HT1080 (cell line): ENCODE results near the gene ZNF516. TPM values are rescaled to one million over a fixed set of nuclear protein-coding genes. Genes with fewer than 3 reads are reported as not detected.

Experiments
- DNase-seq: peaks from one replicate; pipeline ENCODE4 v3.0.0-alpha.2; 2015; ENCODE audit warnings: low read depth
- total RNA-seq: library from RNA; depleted of rRNA; stranded (reverse); fragments of >200 nt; shearing (Covaris generic); gene quantifications from 2 replicates; pipeline ENCODE4 v1.2.3, GENCODE V29; 2014

Gene ZNF516
- total RNA-seq, 1 experiment from 2014 or later = 5.3 TPM

- no peak for DNase-seq
Measured at GRCh38 chr18:76402026-76402990, 92.7 kb downstream of the ZNF516 start.

- no peak for DNase-seq
Measured at GRCh38 chr18:76401498-76401897, 93.5 kb downstream of the ZNF516 start.

GRCh38 chr18:76399613-76400391 lies 95.2 kb downstream of the ZNF516 start:
- no peak for DNase-seq

- peak; percentile 59 for DNase-seq
Measured at GRCh38 chr18:76398896-76399612, 96.0 kb downstream of the ZNF516 start.

GRCh38 chr18:76398295-76398694 lies 96.7 kb downstream of the ZNF516 start:
- no peak for DNase-seq

GRCh38 chr18:76397631-76398030 lies 97.4 kb downstream of the ZNF516 start:
- DNase-seq = no peak

GRCh38 chr18:76396792-76397191 lies 98.2 kb downstream of the ZNF516 start:
- DNase-seq = no peak

GRCh38 chr18:76395609-76396008 lies 99.4 kb downstream of the ZNF516 start:
- no peak for DNase-seq

GRCh38 chr18:76394780-76395476 lies 100.1 kb downstream of the ZNF516 start:
- no peak for DNase-seq

GRCh38 chr18:76392349-76392748 lies 102.7 kb downstream of the ZNF516 start:
- DNase-seq = no peak

- DNase-seq = no peak
Measured at GRCh38 chr18:76391746-76392145, 103.3 kb downstream of the ZNF516 start.

GRCh38 chr18:76391038-76391437 lies 104.0 kb downstream of the ZNF516 start:
- DNase-seq = no peak

GRCh38 chr18:76390452-76391035 lies 104.5 kb downstream of the ZNF516 start:
- DNase-seq = no peak

- DNase-seq = no peak
Measured at GRCh38 chr18:76389716-76390115, 105.3 kb downstream of the ZNF516 start.

- DNase-seq = no peak
Measured at GRCh38 chr18:76388891-76389423, 106.1 kb downstream of the ZNF516 start.

GRCh38 chr18:76388261-76388660 lies 106.8 kb downstream of the ZNF516 start:
- DNase-seq = no peak

GRCh38 chr18:76387608-76388007 lies 107.4 kb downstream of the ZNF516 start:
- DNase-seq = no peak

GRCh38 chr18:76386886-76387285 lies 108.2 kb downstream of the ZNF516 start:
- DNase-seq = no peak

GRCh38 chr18:76386071-76386470 lies 109.0 kb downstream of the ZNF516 start:
- no peak for DNase-seq

GRCh38 chr18:76385681-76385975 lies 109.4 kb downstream of the ZNF516 start:
- DNase-seq = no peak
